ENCODE results near the gene MAP3K3. TPM values are rescaled to one million over a fixed set of nuclear protein-coding genes. Genes with fewer than 3 reads are reported as not detected.

The MAP3K3 gene
- total and polyA plus RNA-seq, 7 donors, result 8.3 to 27.4 (median 22.1) TPM

GRCh38 chr17:63601439-63602371, 20.5 kb upstream of the MAP3K3 start:
- H3K27ac ChIP-seq, result peak overlapping the region; percentile 94
- H3K4me3 ChIP-seq, result peak overlapping the region; percentile 98
- H3K9me3 ChIP-seq, result no peaks in the 10 kb centered on the region
- peaks cover 10 to 41% of the 10 kb centered on the region in 2 donors for H3K36me3 ChIP-seq (ENCODE audit: insufficient read depth in 1 of 2, low read depth in 1 of 2)
- intact Hi-C loops (cut with DNase I), result loop anchor here in 1 of 2 donors (5.0 kb wide), 1 partner anchor 154 kb away; the partner anchor contains the start of gene CYB561
- ATAC-seq, result peak in 1 of 4 donors; percentile 12
- no peak for DNase-seq
- H3K27me3 ChIP-seq (ENCODE audit: insufficient read depth in 3 of 3, low read length in 2 of 3), result no peaks in the 10 kb centered on the region
- H3K4me1 ChIP-seq, result peaks cover 10% of the 10 kb centered on the region
- TF ChIP-seq CTCF (IDR thresholded peaks at IDR 0.05), result no peak
- 44 to 47% (median 44%) methylated on average over 9 of the region's 9 CpGs for WGBS, 3 donors

DNA sequence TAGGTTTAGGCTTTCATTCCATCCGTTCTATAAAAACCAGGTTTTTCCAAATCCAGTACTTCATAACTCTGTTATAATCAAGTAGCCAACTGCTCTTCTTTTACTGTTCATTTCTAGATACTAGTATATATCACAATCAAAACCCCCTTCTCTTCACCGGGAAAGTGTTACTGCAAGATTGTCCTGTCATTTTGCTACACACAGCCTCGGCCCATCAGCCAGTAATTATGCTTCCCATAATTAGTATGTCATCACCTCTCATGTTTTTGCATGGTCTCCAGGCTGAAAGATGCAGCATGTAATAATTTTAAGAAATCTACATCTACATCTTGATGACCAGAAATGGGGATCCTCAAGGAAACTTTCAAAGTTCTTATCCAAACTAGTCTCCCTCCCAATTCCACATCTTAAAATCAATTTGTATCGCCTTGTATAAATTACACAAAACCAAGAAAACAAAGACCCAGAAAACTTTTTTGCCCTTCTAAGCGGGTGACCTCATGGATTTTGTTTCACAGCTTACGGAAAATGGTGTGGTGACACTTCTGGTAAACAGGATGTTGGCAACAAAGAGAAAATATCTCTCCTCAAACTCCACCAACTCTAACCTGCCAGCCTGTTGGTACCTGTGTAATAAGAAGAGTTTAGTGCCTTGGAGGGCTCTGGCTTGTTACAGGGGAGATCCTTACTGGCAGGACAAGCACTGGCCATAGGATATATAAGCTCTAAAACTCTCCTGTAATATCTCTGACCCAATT, 12.2 kb upstream of the MAP3K3 start:
- TF ChIP-seq CTCF (IDR thresholded peaks at IDR 0.05), result no peak
- Histone ChIP-seq H3K36me3 (ENCODE audit: insufficient read depth in 1 of 2, low read depth in 1 of 2) (peaks cover 18 to 60% of the 10 kb centered on the region in 2 donors), H3K27me3 (ENCODE audit: insufficient read depth in 3 of 3, low read length in 2 of 3) (no peaks in the 10 kb centered on the region), H3K4me1 (no peaks in the 10 kb centered on the region), H3K9me3 (no peaks in the 10 kb centered on the region), H3K4me3 (no peak overlapping the region), H3K27ac (no peak overlapping the region)
- ATAC-seq, result no peak
- WGBS, 3 donors, result 71 to 82% (median 74%) methylated on average over 6 of the region's 6 CpGs
- intact Hi-C loops (cut with DNase I), result loop anchor here in 1 of 2 donors (2.0 kb wide), 1 partner anchor 185 kb away; no protein-coding TSS in a partner anchor
- no peak for DNase-seq

GRCh38 chr17:63610854-63611253, 11.4 kb upstream of the MAP3K3 start:
- ATAC-seq (no peak), DNase-seq (no peak)
- Histone ChIP-seq H3K27me3 (ENCODE audit: insufficient read depth in 3 of 3, low read length in 2 of 3) (no peaks in the 10 kb centered on the region), H3K36me3 (ENCODE audit: insufficient read depth in 1 of 2, low read depth in 1 of 2) (peaks cover 14 to 52% of the 10 kb centered on the region in 2 donors), H3K4me1 (no peaks in the 10 kb centered on the region), H3K9me3 (no peaks in the 10 kb centered on the region), H3K4me3 (no peak overlapping the region), H3K27ac (no peak overlapping the region)
- intact Hi-C loops (cut with DNase I), result loop anchor here in 1 of 2 donors (2.0 kb wide), 1 partner anchor 186 kb away; no protein-coding TSS in a partner anchor
- TF ChIP-seq CTCF (IDR thresholded peaks at IDR 0.05), result no peak
- 84 to 86% (median 85%) methylated on average over 10 of the region's 10 CpGs for WGBS, 3 donors

DNA sequence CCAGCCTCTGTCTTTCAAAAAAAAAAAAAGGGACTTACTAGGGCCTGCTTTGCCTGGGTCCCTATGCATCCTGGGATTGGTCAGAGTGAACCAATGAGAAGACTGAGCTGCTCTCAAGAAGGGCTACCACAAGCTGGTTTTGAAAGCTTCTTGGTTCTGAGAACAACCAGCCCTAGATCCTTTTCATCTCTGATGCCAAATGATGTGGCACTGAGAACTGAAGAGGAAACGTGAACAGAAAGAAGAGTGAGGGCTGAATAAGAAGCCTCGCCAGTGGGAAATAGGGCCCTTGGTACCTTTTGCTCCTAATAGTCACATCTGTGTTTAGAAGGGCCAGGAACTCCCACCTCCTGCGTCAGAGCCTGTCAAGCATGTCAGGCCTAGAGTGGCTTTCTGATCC, 10.9 kb upstream of the MAP3K3 start:
- peak in 1 of 4 donors; percentile 16 for ATAC-seq
- Histone ChIP-seq H3K27ac (no peak overlapping the region), H3K4me1 (no peaks in the 10 kb centered on the region), H3K27me3 (ENCODE audit: insufficient read depth in 3 of 3, low read length in 2 of 3) (no peaks in the 10 kb centered on the region), H3K4me3 (no peak overlapping the region), H3K36me3 (ENCODE audit: insufficient read depth in 1 of 2, low read depth in 1 of 2) (peaks cover 14 to 47% of the 10 kb centered on the region in 2 donors), H3K9me3 (no peaks in the 10 kb centered on the region)
- no peak for DNase-seq
- intact Hi-C loops (cut with DNase I), result loop anchor here in 1 of 2 donors (2.0 kb wide), 1 partner anchor 187 kb away; no protein-coding TSS in a partner anchor
- TF ChIP-seq CTCF (IDR thresholded peaks at IDR 0.05), result no peak
- WGBS, 3 donors, result 79 to 88% (median 80%) methylated on average over 3 of the region's 3 CpGs
